ENCODE results near the gene PPP6R2. TPM values are rescaled to one million over a fixed set of nuclear protein-coding genes. Genes with fewer than 3 reads are reported as not detected.
A peak's percentile ranks its signal among the peaks of the same experiment; 100 is the strongest.

PPP6R2 gene
- total and polyA plus RNA-seq, 9 of the 15 experiments (the other 6 are each of a cell fraction or from before 2014, with no cell fraction given): 0.32 to 39.8 (median 21.4) TPM

DNA sequence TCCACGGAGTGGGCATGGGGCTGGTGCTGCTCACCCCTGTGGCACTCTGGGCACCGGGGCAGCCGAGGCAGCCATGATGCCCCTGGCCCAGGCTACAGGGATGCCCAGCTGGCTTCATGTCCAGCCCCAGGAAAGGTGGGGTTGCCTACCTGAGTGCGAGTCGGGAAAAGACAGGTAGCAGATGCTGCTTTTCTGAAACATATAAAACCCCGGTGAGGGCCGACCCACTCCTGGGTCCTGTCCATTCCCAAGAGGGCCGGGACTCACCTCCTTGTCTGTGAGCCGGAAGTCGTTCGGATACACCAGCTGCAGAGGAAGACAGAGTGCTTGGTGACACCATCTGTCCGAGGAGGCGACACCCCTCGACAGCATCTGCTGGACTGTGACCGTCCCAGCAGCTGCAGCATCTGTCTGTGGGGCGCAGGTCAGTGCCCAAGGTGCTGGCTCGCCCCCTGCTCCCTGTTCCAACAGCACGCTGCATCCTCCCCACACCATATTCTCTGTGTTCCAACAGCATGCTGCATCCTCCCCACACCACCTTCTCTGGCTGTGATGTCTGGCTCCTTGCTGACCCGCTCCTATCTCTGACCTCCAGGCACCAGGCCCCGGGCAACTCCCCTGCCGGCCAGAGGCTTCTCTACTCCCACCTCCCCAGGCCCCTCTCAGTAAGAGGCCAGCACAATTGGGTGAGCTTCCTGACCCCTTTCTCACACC lies 24.3 kb upstream of the PPP6R2 start (continued):
- TF ChIP-seq, protein P1, sequence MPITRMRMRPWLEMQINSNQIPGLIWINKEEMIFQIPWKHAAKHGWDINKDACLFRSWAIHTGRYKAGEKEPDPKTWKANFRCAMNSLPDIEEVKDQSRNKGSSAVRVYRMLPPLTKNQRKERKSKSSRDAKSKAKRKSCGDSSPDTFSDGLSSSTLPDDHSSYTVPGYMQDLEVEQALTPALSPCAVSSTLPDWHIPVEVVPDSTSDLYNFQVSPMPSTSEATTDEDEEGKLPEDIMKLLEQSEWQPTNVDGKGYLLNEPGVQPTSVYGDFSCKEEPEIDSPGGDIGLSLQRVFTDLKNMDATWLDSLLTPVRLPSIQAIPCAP (CRISPR knock-in tag; IDR thresholded peaks at IDR 0.05; ENCODE audit: borderline replicate concordance): no peak
- TF ChIP-seq ZNF695 (CRISPR knock-in tag; IDR thresholded peaks at IDR 0.05): no peak
- no peak for TF ChIP-seq JUNB (CRISPR knock-in tag; conservative IDR thresholded peaks at IDR 0.05)
- TF ChIP-seq, protein P2, sequence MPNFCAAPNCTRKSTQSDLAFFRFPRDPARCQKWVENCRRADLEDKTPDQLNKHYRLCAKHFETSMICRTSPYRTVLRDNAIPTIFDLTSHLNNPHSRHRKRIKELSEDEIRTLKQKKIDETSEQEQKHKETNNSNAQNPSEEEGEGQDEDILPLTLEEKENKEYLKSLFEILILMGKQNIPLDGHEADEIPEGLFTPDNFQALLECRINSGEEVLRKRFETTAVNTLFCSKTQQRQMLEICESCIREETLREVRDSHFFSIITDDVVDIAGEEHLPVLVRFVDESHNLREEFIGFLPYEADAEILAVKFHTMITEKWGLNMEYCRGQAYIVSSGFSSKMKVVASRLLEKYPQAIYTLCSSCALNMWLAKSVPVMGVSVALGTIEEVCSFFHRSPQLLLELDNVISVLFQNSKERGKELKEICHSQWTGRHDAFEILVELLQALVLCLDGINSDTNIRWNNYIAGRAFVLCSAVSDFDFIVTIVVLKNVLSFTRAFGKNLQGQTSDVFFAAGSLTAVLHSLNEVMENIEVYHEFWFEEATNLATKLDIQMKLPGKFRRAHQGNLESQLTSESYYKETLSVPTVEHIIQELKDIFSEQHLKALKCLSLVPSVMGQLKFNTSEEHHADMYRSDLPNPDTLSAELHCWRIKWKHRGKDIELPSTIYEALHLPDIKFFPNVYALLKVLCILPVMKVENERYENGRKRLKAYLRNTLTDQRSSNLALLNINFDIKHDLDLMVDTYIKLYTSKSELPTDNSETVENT (CRISPR knock-in tag; IDR thresholded peaks at IDR 0.05): no peak
- TF ChIP-seq CREBBP (IDR thresholded peaks at IDR 0.05; ENCODE audit: low read depth, low read length): no peak
- TF ChIP-seq ZNF134 (CRISPR knock-in tag; conservative IDR thresholded peaks at IDR 0.05): no peak
- TF ChIP-seq TRIM24 (IDR thresholded peaks at IDR 0.05): peak in 1 of 2 experiments; percentile 39; a peak in 1 of 4 replicates
- TF ChIP-seq SMARCB1 (IDR thresholded peaks at IDR 0.05; ENCODE audit: insufficient read length, low read depth): no peak
- no peak for TF ChIP-seq FOXA3 (CRISPR knock-in tag; conservative IDR thresholded peaks at IDR 0.05 in 1 of 2, IDR thresholded peaks at IDR 0.05 in 1 of 2)
- TF ChIP-seq, protein P3, sequence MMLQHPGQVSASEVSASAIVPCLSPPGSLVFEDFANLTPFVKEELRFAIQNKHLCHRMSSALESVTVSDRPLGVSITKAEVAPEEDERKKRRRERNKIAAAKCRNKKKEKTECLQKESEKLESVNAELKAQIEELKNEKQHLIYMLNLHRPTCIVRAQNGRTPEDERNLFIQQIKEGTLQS (IDR thresholded peaks at IDR 0.05): no peak
- TF ChIP-seq, protein P3 (CRISPR knock-in tag; conservative IDR thresholded peaks at IDR 0.05): no peak
- no peak for TF ChIP-seq XRCC3 (IDR thresholded peaks at IDR 0.05)
- TF ChIP-seq ZNF140 (CRISPR knock-in tag; IDR thresholded peaks at IDR 0.05): no peak
- TF ChIP-seq TEAD4 (IDR thresholded peaks at IDR 0.05; ENCODE audit: low read length): peak; percentile 41; the same call in 1 of the 2 replicates
- no peak for TF ChIP-seq TEAD4 (CRISPR knock-in tag; IDR thresholded peaks at IDR 0.05; ENCODE audit: borderline replicate concordance)
- TF ChIP-seq SIX5 (IDR thresholded peaks at IDR 0.05; ENCODE audit: borderline replicate concordance in 1 of 2, insufficient read depth in 1 of 2, low read depth in 1 of 2, low read length in 2 of 2): no peak
- TF ChIP-seq JUND (IDR thresholded peaks at IDR 0.05; ENCODE audit: borderline replicate concordance, low read depth, low read length): peak; percentile 21; the same call in 1 of the 2 replicates
- no peak for TF ChIP-seq JUND (tag; IDR thresholded peaks at IDR 0.05; ENCODE audit: borderline replicate concordance, low read depth, low read length)
- TF ChIP-seq, protein P4, sequence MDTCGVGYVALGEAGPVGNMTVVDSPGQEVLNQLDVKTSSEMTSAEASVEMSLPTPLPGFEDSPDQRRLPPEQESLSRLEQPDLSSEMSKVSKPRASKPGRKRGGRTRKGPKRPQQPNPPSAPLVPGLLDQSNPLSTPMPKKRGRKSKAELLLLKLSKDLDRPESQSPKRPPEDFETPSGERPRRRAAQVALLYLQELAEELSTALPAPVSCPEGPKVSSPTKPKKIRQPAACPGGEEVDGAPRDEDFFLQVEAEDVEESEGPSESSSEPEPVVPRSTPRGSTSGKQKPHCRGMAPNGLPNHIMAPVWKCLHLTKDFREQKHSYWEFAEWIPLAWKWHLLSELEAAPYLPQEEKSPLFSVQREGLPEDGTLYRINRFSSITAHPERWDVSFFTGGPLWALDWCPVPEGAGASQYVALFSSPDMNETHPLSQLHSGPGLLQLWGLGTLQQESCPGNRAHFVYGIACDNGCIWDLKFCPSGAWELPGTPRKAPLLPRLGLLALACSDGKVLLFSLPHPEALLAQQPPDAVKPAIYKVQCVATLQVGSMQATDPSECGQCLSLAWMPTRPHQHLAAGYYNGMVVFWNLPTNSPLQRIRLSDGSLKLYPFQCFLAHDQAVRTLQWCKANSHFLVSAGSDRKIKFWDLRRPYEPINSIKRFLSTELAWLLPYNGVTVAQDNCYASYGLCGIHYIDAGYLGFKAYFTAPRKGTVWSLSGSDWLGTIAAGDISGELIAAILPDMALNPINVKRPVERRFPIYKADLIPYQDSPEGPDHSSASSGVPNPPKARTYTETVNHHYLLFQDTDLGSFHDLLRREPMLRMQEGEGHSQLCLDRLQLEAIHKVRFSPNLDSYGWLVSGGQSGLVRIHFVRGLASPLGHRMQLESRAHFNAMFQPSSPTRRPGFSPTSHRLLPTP (IDR thresholded peaks at IDR 0.05; ENCODE audit: borderline replicate concordance, extremely low read depth, insufficient read length): no peak
- TF ChIP-seq ARID2 (IDR thresholded peaks at IDR 0.05): no peak
- peak; percentile 23; the same call in 1 of the 2 replicates for TF ChIP-seq STAT5A (IDR thresholded peaks at IDR 0.05; ENCODE audit: borderline replicate concordance, low read length)
- TF ChIP-seq NCOR1 (IDR thresholded peaks at IDR 0.05): peak; percentile 79
